PC-3 (cell line): Measurements from ENCODE around the gene PGBD4.

Source experiments
- CTCF ChIP-seq: fragments of 300-600 bp; sonication (generic); conservative IDR thresholded peaks from 2 replicates; pipeline ENCODE4 v1.5.1; 2017; ENCODE audit warnings: antibody characterized with exemption, low read depth, mild to moderate bottlenecking, low read length
- EZH2 ChIP-seq: fragments of 300-600 bp; sonication (generic); IDR thresholded peaks from one replicate; pipeline ENCODE4 v1.6.1; 2017; ENCODE audit warnings: antibody characterized with exemption, mild to moderate bottlenecking, low read length; ENCODE audit not compliant: unreplicated experiment
- EZH2phosphoT487 ChIP-seq: fragments of 300-600 bp; sonication (generic); IDR thresholded peaks from 2 replicates; pipeline ENCODE4 v1.6.1; 2018; ENCODE audit warnings: mild to moderate bottlenecking, antibody characterized with exemption, low read length, borderline replicate concordance

DNA sequence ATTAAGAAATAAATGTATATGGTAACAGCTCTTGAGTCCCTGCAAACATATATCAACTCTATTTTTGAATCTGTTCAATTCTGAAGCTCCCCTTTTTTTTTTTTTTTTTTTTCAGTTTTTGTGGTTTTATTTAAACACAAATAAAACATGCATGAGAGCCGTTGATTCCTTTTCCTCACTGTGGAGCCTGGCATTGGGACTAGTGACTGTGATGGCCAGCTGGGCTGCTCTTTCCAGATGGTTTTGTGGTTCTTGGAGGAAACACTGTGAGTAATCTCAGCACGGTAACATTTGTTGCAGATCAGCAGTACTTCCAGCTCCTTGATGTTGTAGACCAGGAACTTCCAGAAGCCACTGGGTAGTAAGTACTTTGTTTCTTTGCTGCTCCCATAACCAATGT lies 16.1 kb upstream of the PGBD4 start:
- TF ChIP-seq CTCF: no peak
- TF ChIP-seq EZH2phosphoT487: no peak
- no peak for TF ChIP-seq EZH2
